Gastrocnemius medialis (tissue), 4 donors: ENCODE data around the gene NDUFB7.

Source experiments
- POLR2A ChIP-seq, 2 donors: fragments of 450-650 bp; IDR thresholded peaks; one replicate each; pipeline ENCODE4 v1.6.1; 2017; ENCODE audit warnings: antibody characterized with exemption in 2 of 2, mild to moderate bottlenecking in 2 of 2, moderate library complexity in 2 of 2
- TF ChIP-seq, protein P1 (sequence below), 5 experiments: fragments of 450-650 bp in 3 of 5; fragments of 200-600 bp in 2 of 5; sonication (generic) in 2 of 5; IDR thresholded peaks in 4 of 5; conservative IDR thresholded peaks in 1 of 5; 1 replicate in 4 of 5; 2 replicates in 1 of 5; pipeline ENCODE4 v1.5.1; 2016 to 2019; ENCODE audit warnings: antibody characterized with exemption in 5 of 5, mild to moderate bottlenecking in 3 of 5, moderate library complexity in 3 of 5

GRCh38 chr19:14582894-14583340, 11.1 kb upstream of the NDUFB7 start, which contains the start of gene CLEC17A:
- TF ChIP-seq, protein P1, sequence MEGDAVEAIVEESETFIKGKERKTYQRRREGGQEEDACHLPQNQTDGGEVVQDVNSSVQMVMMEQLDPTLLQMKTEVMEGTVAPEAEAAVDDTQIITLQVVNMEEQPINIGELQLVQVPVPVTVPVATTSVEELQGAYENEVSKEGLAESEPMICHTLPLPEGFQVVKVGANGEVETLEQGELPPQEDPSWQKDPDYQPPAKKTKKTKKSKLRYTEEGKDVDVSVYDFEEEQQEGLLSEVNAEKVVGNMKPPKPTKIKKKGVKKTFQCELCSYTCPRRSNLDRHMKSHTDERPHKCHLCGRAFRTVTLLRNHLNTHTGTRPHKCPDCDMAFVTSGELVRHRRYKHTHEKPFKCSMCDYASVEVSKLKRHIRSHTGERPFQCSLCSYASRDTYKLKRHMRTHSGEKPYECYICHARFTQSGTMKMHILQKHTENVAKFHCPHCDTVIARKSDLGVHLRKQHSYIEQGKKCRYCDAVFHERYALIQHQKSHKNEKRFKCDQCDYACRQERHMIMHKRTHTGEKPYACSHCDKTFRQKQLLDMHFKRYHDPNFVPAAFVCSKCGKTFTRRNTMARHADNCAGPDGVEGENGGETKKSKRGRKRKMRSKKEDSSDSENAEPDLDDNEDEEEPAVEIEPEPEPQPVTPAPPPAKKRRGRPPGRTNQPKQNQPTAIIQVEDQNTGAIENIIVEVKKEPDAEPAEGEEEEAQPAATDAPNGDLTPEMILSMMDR (IDR thresholded peaks at IDR 0.05 in 4 of 5, conservative IDR thresholded peaks at IDR 0.05 in 1 of 5) = no peak
- no peak for TF ChIP-seq POLR2A (IDR thresholded peaks at IDR 0.05)
